Measurements from ENCODE around the gene BAIAP2. TPM values are rescaled to one million over a fixed set of nuclear protein-coding genes. Genes with fewer than 3 reads are reported as not detected.

Gene BAIAP2
- total and polyA plus RNA-seq, 4 experiments from 2014 or later, result 2.1 to 7.2 (median 5.5) TPM

GRCh38 chr17:81160747-81161453 is 125.9 kb downstream of the BAIAP2 start:
- intact Hi-C loops (cut with micrococcal nuclease), result no loop called here
- H3K4me1 ChIP-seq (ENCODE audit: insufficient read depth, low read length), result no peaks in the 10 kb centered on the region
- Mint-ChIP-seq H3K4me1 (peaks cover 0 to 1% (median 0%) of the 10 kb centered on the region in 4 donors), H3K9me3 (no peaks in the 10 kb centered on the region), H3K27me3 (peaks cover 10 to 12% of the 10 kb centered on the region in 2 donors), H3K36me3 (no peaks in the 10 kb centered on the region), H3K27ac (peak overlapping the region in 2 of 7 donors; percentile 36 to 75), H3K4me3 (peak overlapping the region in 2 of 8 donors; percentile 43 to 46)
- H3K27ac ChIP-seq (ENCODE audit: low read depth, low read length), result no peak overlapping the region
- peak in 1 of 5 donors; percentile 5 for DNase-seq
- CTCF ChIA-PET (ENCODE audit: partially characterized antibody), result no interaction called here
- POLR2A ChIA-PET (ENCODE audit: partially characterized antibody), result no interaction called here
- H3K27me3 ChIP-seq (ENCODE audit: insufficient read depth, low read length), result peaks cover 3% of the 10 kb centered on the region
- H3K4me3 ChIP-seq (ENCODE audit: low read length in 2 of 2), result no peak overlapping the region
- H3K36me3 ChIP-seq (ENCODE audit: insufficient read depth, low read length), result no peaks in the 10 kb centered on the region
- H3K9me3 ChIP-seq (ENCODE audit: control insufficient read depth in 1 of 2, low read length in 2 of 2), result no peaks in the 10 kb centered on the region

- no peak for DNase-seq
- Mint-ChIP-seq H3K27ac (no peak overlapping the region), H3K36me3 (no peaks in the 10 kb centered on the region), H3K9me3 (no peaks in the 10 kb centered on the region), H3K4me3 (no peak overlapping the region), H3K27me3 (peaks cover 10 to 12% of the 10 kb centered on the region in 2 donors), H3K4me1 (peaks cover 0 to 1% (median 0%) of the 10 kb centered on the region in 4 donors)
- H3K27me3 ChIP-seq (ENCODE audit: insufficient read depth, low read length), result peaks cover 3% of the 10 kb centered on the region
- intact Hi-C loops (cut with micrococcal nuclease), result no loop called here
- no peaks in the 10 kb centered on the region for H3K9me3 ChIP-seq (ENCODE audit: control insufficient read depth in 1 of 2, low read length in 2 of 2)
- no peak overlapping the region for H3K27ac ChIP-seq (ENCODE audit: low read depth, low read length)
- no peak overlapping the region for H3K4me3 ChIP-seq (ENCODE audit: low read length in 2 of 2)
- CTCF ChIA-PET (ENCODE audit: partially characterized antibody), result no interaction called here
- H3K4me1 ChIP-seq (ENCODE audit: insufficient read depth, low read length), result no peaks in the 10 kb centered on the region
- POLR2A ChIA-PET (ENCODE audit: partially characterized antibody), result no interaction called here
- H3K36me3 ChIP-seq (ENCODE audit: insufficient read depth, low read length), result no peaks in the 10 kb centered on the region
Observed at GRCh38 chr17:81161536-81161935, 126.6 kb downstream of the BAIAP2 start.

DNA sequence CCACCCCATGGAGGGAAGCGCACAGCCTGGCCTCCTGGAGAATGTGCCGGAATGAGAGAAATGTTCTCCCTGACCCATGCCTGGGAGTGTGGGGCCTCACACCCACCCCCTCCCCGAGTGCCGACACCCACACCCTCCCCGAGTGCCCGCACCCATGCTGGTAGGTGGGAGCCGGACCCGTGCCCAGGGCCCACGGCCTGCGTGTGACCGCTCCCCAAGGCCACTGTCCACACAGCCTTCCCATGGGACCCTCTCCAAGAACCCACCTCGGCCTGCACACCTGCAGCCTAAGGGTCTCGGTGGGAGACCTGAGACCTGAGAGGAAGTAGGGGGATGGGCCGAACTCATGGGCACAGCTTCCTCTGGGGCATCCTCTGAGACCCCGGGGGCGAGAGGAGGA is 127.0 kb downstream of the BAIAP2 start:
- no peaks in the 10 kb centered on the region for H3K36me3 Mint-ChIP-seq
- H3K27me3 Mint-ChIP-seq, result peaks cover 10 to 12% of the 10 kb centered on the region in 2 donors
- CTCF ChIA-PET (ENCODE audit: partially characterized antibody), result no interaction called here
- Histone ChIP-seq H3K9me3 (ENCODE audit: control insufficient read depth in 1 of 2, low read length in 2 of 2) (no peaks in the 10 kb centered on the region), H3K4me3 (ENCODE audit: low read length in 2 of 2) (no peak overlapping the region), H3K36me3 (ENCODE audit: insufficient read depth, low read length) (no peaks in the 10 kb centered on the region), H3K4me1 (ENCODE audit: insufficient read depth, low read length) (no peaks in the 10 kb centered on the region), H3K27ac (ENCODE audit: low read depth, low read length) (no peak overlapping the region), H3K27me3 (ENCODE audit: insufficient read depth, low read length) (peaks cover 3% of the 10 kb centered on the region)
- POLR2A ChIA-PET (ENCODE audit: partially characterized antibody), result no interaction called here
- no peaks in the 10 kb centered on the region for H3K9me3 Mint-ChIP-seq
- no peak for DNase-seq
- H3K4me3 Mint-ChIP-seq, result no peak overlapping the region
- H3K27ac Mint-ChIP-seq, result no peak overlapping the region
- H3K4me1 Mint-ChIP-seq, result peaks cover 0 to 1% (median 0%) of the 10 kb centered on the region in 4 donors
- intact Hi-C loops (cut with micrococcal nuclease), result no loop called here

- no peaks in the 10 kb centered on the region for H3K36me3 Mint-ChIP-seq
- peaks cover 12% of the 10 kb centered on the region in 2 donors for H3K27me3 Mint-ChIP-seq
- Histone ChIP-seq H3K36me3 (ENCODE audit: insufficient read depth, low read length) (no peaks in the 10 kb centered on the region), H3K4me3 (ENCODE audit: low read length in 2 of 2) (no peak overlapping the region), H3K9me3 (ENCODE audit: control insufficient read depth in 1 of 2, low read length in 2 of 2) (no peaks in the 10 kb centered on the region), H3K27ac (ENCODE audit: low read depth, low read length) (no peak overlapping the region), H3K4me1 (ENCODE audit: insufficient read depth, low read length) (no peaks in the 10 kb centered on the region), H3K27me3 (ENCODE audit: insufficient read depth, low read length) (peaks cover 3% of the 10 kb centered on the region)
- intact Hi-C loops (cut with micrococcal nuclease), result no loop called here
- ChIA-PET POLR2A (ENCODE audit: partially characterized antibody) (no interaction called here), CTCF (ENCODE audit: partially characterized antibody) (no interaction called here)
- peaks cover 0 to 3% (median under 1%) of the 10 kb centered on the region in 4 donors for H3K4me1 Mint-ChIP-seq
- no peaks in the 10 kb centered on the region for H3K9me3 Mint-ChIP-seq
- no peak for DNase-seq
- H3K4me3 Mint-ChIP-seq, result no peak overlapping the region
- H3K27ac Mint-ChIP-seq, result no peak overlapping the region
Observed at GRCh38 chr17:81162491-81162890, 127.5 kb downstream of the BAIAP2 start.

- intact Hi-C loops (cut with micrococcal nuclease), result no loop called here
- H3K27me3 ChIP-seq (ENCODE audit: insufficient read depth, low read length), result peaks cover 3% of the 10 kb centered on the region
- CTCF ChIA-PET (ENCODE audit: partially characterized antibody), result no interaction called here
Observed at GRCh38 chr17:81163051-81163695, 128.2 kb downstream of the BAIAP2 start.

DNA sequence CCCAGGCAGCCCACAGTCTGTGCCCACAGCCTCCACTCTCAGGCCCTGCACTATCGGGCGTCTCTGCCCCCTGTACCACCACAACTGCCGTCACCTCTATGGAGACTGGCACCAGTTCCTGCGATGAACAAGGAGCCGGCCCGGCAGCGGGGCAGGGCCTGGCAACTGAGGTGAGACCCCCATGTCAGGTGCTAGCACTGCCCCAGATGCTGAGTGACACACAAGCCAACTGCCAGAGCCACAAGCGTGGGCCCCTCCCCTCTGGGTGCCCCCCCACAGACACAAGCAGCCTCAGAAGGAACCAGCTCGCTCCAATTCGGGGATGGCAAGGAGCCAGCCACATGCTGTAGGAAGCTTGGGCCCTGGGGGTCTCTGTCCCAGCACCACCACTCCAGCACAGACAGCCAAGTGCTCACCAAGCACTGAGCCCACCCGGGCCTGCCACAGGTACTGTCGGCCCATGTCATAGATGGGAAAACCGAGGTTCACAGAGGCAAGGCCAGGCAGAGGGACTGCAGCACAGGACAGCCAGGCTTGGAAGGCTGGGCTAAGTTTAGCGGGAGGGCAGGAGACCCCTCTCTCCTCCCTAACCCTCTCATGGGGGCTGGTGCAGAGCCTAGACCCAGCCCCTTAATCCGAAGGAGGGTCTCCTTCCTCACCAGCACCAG is 128.9 kb downstream of the BAIAP2 start:
- no peaks in the 10 kb centered on the region for H3K9me3 ChIP-seq (ENCODE audit: control insufficient read depth in 1 of 2, low read length in 2 of 2)
- peak in 1 of 5 donors; percentile 12 for DNase-seq
- no peak overlapping the region for H3K4me3 ChIP-seq (ENCODE audit: low read length in 2 of 2)
- Mint-ChIP-seq H3K27ac (no peak overlapping the region), H3K9me3 (no peaks in the 10 kb centered on the region), H3K4me3 (peak overlapping the region in 1 of 8 donors; percentile 20), H3K36me3 (no peaks in the 10 kb centered on the region), H3K27me3 (peaks cover 12% of the 10 kb centered on the region in 2 donors), H3K4me1 (peaks cover 0 to 3% (median under 1%) of the 10 kb centered on the region in 4 donors)
- peaks cover 3% of the 10 kb centered on the region for H3K27me3 ChIP-seq (ENCODE audit: insufficient read depth, low read length)
- no peak overlapping the region for H3K27ac ChIP-seq (ENCODE audit: low read depth, low read length)
- CTCF ChIA-PET (ENCODE audit: partially characterized antibody), result no interaction called here
- POLR2A ChIA-PET (ENCODE audit: partially characterized antibody), result no interaction called here
- H3K36me3 ChIP-seq (ENCODE audit: insufficient read depth, low read length), result no peaks in the 10 kb centered on the region
- H3K4me1 ChIP-seq (ENCODE audit: insufficient read depth, low read length), result no peaks in the 10 kb centered on the region
- intact Hi-C loops (cut with micrococcal nuclease), result no loop called here

More at GRCh38 chr17:81163051-81163695, 128.2 kb downstream of the BAIAP2 start:
- Histone ChIP-seq H3K36me3 (ENCODE audit: insufficient read depth, low read length) (no peaks in the 10 kb centered on the region), H3K27ac (ENCODE audit: low read depth, low read length) (no peak overlapping the region), H3K4me3 (ENCODE audit: low read length in 2 of 2) (no peak overlapping the region), H3K9me3 (ENCODE audit: control insufficient read depth in 1 of 2, low read length in 2 of 2) (no peaks in the 10 kb centered on the region), H3K4me1 (ENCODE audit: insufficient read depth, low read length) (no peaks in the 10 kb centered on the region)
- POLR2A ChIA-PET (ENCODE audit: partially characterized antibody), result no interaction called here
- H3K27ac Mint-ChIP-seq, result no peak overlapping the region
- H3K4me1 Mint-ChIP-seq, result peaks cover 0 to 3% (median under 1%) of the 10 kb centered on the region in 4 donors
- H3K36me3 Mint-ChIP-seq, result no peaks in the 10 kb centered on the region
- peak in 1 of 5 donors; percentile 13 for DNase-seq
- H3K9me3 Mint-ChIP-seq, result no peaks in the 10 kb centered on the region
- H3K4me3 Mint-ChIP-seq, result no peak overlapping the region
- H3K27me3 Mint-ChIP-seq, result peaks cover 12% of the 10 kb centered on the region in 2 donors

All from CD4-positive, alpha-beta memory T cell (primary cell).